ENCODE results near the gene SPAG16.
"Not testable (repeated sequence)": the region's sequence is repeated elsewhere in the genome, so short reads cannot be mapped to it uniquely, and the experiment has no call there.

SPAG16 gene

GRCh38 chr2:213410687-213411086 lies 126.4 kb downstream of the SPAG16 start:
- H3K36me3 ChIP-seq (ENCODE audit: control insufficient read depth, insufficient read depth, low read length); H3K27me3 ChIP-seq (ENCODE audit: control insufficient read depth, insufficient read depth, low read length); H3K27ac ChIP-seq (ENCODE audit: low read depth, low read length); H3K4me1 ChIP-seq (ENCODE audit: control insufficient read depth, insufficient read depth, low read length); H3K9me3 ChIP-seq (ENCODE audit: control insufficient read depth, insufficient read depth, low read length); H3K9ac ChIP-seq (ENCODE audit: low read depth, low read length); H3K4me3 ChIP-seq (ENCODE audit: low read depth, low read length): not testable (repeated sequence)

DNA sequence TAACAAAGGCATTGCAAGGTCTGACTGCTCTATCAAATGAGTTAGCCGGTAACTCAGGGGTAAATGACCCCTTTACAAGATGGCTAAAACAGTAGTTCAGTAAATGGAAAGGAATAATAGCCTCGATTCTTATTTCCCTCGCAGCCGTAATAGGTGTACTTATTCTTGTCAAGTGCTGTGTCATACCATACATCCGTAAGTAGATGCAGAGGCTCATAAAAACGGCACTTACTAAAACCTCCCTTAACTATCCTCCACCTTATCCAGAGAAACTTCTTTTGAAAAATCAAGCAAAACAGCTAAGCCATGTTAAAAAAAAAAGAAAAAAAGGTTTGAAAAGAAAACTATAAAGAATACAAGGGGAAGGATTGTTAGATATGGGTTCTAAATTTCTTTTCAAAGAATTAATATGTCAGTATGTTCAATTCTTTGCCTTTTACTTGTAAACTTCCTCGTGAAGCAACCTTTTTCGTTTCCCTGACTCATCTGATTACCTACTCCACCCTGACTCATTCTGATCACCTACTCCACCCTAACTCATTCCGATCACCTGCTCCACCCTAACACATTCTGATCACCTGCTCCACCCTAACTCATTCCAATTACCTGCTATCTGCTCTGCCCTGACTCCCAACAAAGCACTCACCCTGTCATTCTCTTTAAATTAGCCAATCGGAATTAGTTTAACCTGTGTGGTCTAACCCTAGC lies 127.5 kb downstream of the SPAG16 start:
- Histone ChIP-seq H3K36me3 (ENCODE audit: control insufficient read depth, insufficient read depth, low read length) (no peaks in the 10 kb centered on the region), H3K9ac (ENCODE audit: low read depth, low read length) (no peak overlapping the region), H3K9me3 (ENCODE audit: control insufficient read depth, insufficient read depth, low read length) (no peaks in the 10 kb centered on the region), H3K27ac (ENCODE audit: low read depth, low read length) (no peak overlapping the region), H3K4me3 (ENCODE audit: low read depth, low read length) (no peak overlapping the region), H3K27me3 (ENCODE audit: control insufficient read depth, insufficient read depth, low read length) (no peaks in the 10 kb centered on the region), H3K4me1 (ENCODE audit: control insufficient read depth, insufficient read depth, low read length) (no peaks in the 10 kb centered on the region)

GRCh38 chr2:213415093-213415492 lies 130.8 kb downstream of the SPAG16 start:
- no peaks in the 10 kb centered on the region for H3K4me1 ChIP-seq (ENCODE audit: control insufficient read depth, insufficient read depth, low read length)
- no peak overlapping the region for H3K4me3 ChIP-seq (ENCODE audit: low read depth, low read length)
- no peak overlapping the region for H3K27ac ChIP-seq (ENCODE audit: low read depth, low read length)
- no peaks in the 10 kb centered on the region for H3K9me3 ChIP-seq (ENCODE audit: control insufficient read depth, insufficient read depth, low read length)
- H3K27me3 ChIP-seq (ENCODE audit: control insufficient read depth, insufficient read depth, low read length): no peaks in the 10 kb centered on the region
- no peaks in the 10 kb centered on the region for H3K36me3 ChIP-seq (ENCODE audit: control insufficient read depth, insufficient read depth, low read length)
- no peak overlapping the region for H3K9ac ChIP-seq (ENCODE audit: low read depth, low read length)

DNA sequence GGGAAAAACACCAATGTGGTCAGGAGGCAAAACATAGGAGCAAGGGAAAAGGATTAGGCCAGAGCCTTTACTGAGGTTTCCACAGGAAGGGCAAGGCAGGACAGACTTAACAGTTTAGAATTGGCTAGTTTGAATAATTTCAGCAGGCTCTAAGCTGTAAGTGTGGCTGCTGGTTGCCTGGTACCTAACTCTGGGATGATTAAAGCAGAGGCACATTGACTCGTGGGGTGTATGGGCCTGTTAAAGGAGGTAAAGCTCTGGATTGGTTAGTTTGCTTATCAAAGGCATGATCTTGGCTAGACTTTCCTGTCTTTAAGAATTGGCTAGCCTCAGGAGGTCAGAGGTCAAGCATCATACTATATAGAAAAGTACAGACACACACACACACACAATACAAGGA lies 132.6 kb downstream of the SPAG16 start:
- Histone ChIP-seq H3K4me1 (ENCODE audit: control insufficient read depth, insufficient read depth, low read length) (no peaks in the 10 kb centered on the region), H3K9ac (ENCODE audit: low read depth, low read length) (no peak overlapping the region), H3K4me3 (ENCODE audit: low read depth, low read length) (no peak overlapping the region), H3K9me3 (ENCODE audit: control insufficient read depth, insufficient read depth, low read length) (peaks cover 3% of the 10 kb centered on the region; the same call in 1 of the 2 replicates), H3K27me3 (ENCODE audit: control insufficient read depth, insufficient read depth, low read length) (no peaks in the 10 kb centered on the region), H3K36me3 (ENCODE audit: control insufficient read depth, insufficient read depth, low read length) (no peaks in the 10 kb centered on the region), H3K27ac (ENCODE audit: low read depth, low read length) (no peak overlapping the region)

GRCh38 chr2:213419980-213420379 lies 135.7 kb downstream of the SPAG16 start:
- H3K27ac ChIP-seq (ENCODE audit: low read depth, low read length): no peak overlapping the region
- H3K4me1 ChIP-seq (ENCODE audit: control insufficient read depth, insufficient read depth, low read length): no peaks in the 10 kb centered on the region
- H3K4me3 ChIP-seq (ENCODE audit: low read depth, low read length): no peak overlapping the region
- H3K36me3 ChIP-seq (ENCODE audit: control insufficient read depth, insufficient read depth, low read length): no peaks in the 10 kb centered on the region
- no peak overlapping the region for H3K9ac ChIP-seq (ENCODE audit: low read depth, low read length)
- H3K9me3 ChIP-seq (ENCODE audit: control insufficient read depth, insufficient read depth, low read length): peaks cover 3% of the 10 kb centered on the region; the same call in 1 of the 2 replicates
- no peaks in the 10 kb centered on the region for H3K27me3 ChIP-seq (ENCODE audit: control insufficient read depth, insufficient read depth, low read length)

- Histone ChIP-seq H3K27me3 (ENCODE audit: control insufficient read depth, insufficient read depth, low read length) (no peaks in the 10 kb centered on the region), H3K4me1 (ENCODE audit: control insufficient read depth, insufficient read depth, low read length) (no peaks in the 10 kb centered on the region), H3K9ac (ENCODE audit: low read depth, low read length) (no peak overlapping the region), H3K4me3 (ENCODE audit: low read depth, low read length) (no peak overlapping the region), H3K9me3 (ENCODE audit: control insufficient read depth, insufficient read depth, low read length) (peaks cover 3% of the 10 kb centered on the region; the same call in 1 of the 2 replicates), H3K36me3 (ENCODE audit: control insufficient read depth, insufficient read depth, low read length) (no peaks in the 10 kb centered on the region), H3K27ac (ENCODE audit: low read depth, low read length) (no peak overlapping the region)
These were observed 136.6 kb downstream of the SPAG16 start for GRCh38 chr2:213420828-213421385.

GRCh38 chr2:213422211-213422610 lies 137.9 kb downstream of the SPAG16 start:
- no peaks in the 10 kb centered on the region for H3K27me3 ChIP-seq (ENCODE audit: control insufficient read depth, insufficient read depth, low read length)
- H3K9ac ChIP-seq (ENCODE audit: low read depth, low read length): no peak overlapping the region
- H3K4me1 ChIP-seq (ENCODE audit: control insufficient read depth, insufficient read depth, low read length): no peaks in the 10 kb centered on the region
- peaks cover 3% of the 10 kb centered on the region; the same call in 1 of the 2 replicates for H3K9me3 ChIP-seq (ENCODE audit: control insufficient read depth, insufficient read depth, low read length)
- no peak overlapping the region for H3K4me3 ChIP-seq (ENCODE audit: low read depth, low read length)
- H3K27ac ChIP-seq (ENCODE audit: low read depth, low read length): no peak overlapping the region
- H3K36me3 ChIP-seq (ENCODE audit: control insufficient read depth, insufficient read depth, low read length): no peaks in the 10 kb centered on the region

- H3K4me1 ChIP-seq (ENCODE audit: control insufficient read depth, insufficient read depth, low read length): no peaks in the 10 kb centered on the region
- no peak overlapping the region for H3K4me3 ChIP-seq (ENCODE audit: low read depth, low read length)
- no peaks in the 10 kb centered on the region for H3K36me3 ChIP-seq (ENCODE audit: control insufficient read depth, insufficient read depth, low read length)
- no peaks in the 10 kb centered on the region for H3K27me3 ChIP-seq (ENCODE audit: control insufficient read depth, insufficient read depth, low read length)
- peaks cover 3% of the 10 kb centered on the region; the same call in 1 of the 2 replicates for H3K9me3 ChIP-seq (ENCODE audit: control insufficient read depth, insufficient read depth, low read length)
- H3K27ac ChIP-seq (ENCODE audit: low read depth, low read length): no peak overlapping the region
- no peak overlapping the region for H3K9ac ChIP-seq (ENCODE audit: low read depth, low read length)
These were observed 141.4 kb downstream of the SPAG16 start for GRCh38 chr2:213425618-213426017.

DNA sequence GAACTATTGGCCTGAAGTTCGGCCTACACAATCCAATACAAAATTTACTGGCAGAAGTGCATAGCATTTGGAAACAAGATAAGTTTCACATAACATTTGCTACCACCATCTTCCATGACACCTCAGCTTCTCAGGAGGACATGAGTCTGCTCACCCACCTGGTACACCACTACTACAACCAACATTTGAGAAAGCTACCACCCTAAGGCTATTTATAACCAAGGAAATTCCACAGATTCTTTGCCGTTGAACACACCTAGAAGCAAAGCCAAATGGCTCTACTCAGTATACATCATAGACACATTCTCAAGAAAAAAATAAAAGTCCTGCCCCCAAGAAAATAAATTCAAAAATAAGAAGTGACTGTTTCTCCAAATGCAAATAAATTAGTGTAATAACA lies 145.3 kb downstream of the SPAG16 start:
- Histone ChIP-seq H3K4me3 (ENCODE audit: low read depth, low read length) (no peak overlapping the region), H3K36me3 (ENCODE audit: control insufficient read depth, insufficient read depth, low read length) (no peaks in the 10 kb centered on the region), H3K4me1 (ENCODE audit: control insufficient read depth, insufficient read depth, low read length) (no peaks in the 10 kb centered on the region), H3K27me3 (ENCODE audit: control insufficient read depth, insufficient read depth, low read length) (no peaks in the 10 kb centered on the region), H3K9ac (ENCODE audit: low read depth, low read length) (no peak overlapping the region), H3K9me3 (ENCODE audit: control insufficient read depth, insufficient read depth, low read length) (no peaks in the 10 kb centered on the region; the same call in 1 of the 2 replicates), H3K27ac (ENCODE audit: low read depth, low read length) (no peak overlapping the region)

- no peak overlapping the region for H3K4me3 ChIP-seq (ENCODE audit: low read depth, low read length)
- no peak overlapping the region for H3K9ac ChIP-seq (ENCODE audit: low read depth, low read length)
- H3K9me3 ChIP-seq (ENCODE audit: control insufficient read depth, insufficient read depth, low read length): no peaks in the 10 kb centered on the region; the same call in 1 of the 2 replicates
- H3K27me3 ChIP-seq (ENCODE audit: control insufficient read depth, insufficient read depth, low read length): no peaks in the 10 kb centered on the region
- H3K27ac ChIP-seq (ENCODE audit: low read depth, low read length): no peak overlapping the region
- H3K4me1 ChIP-seq (ENCODE audit: control insufficient read depth, insufficient read depth, low read length): no peaks in the 10 kb centered on the region
- H3K36me3 ChIP-seq (ENCODE audit: control insufficient read depth, insufficient read depth, low read length): no peaks in the 10 kb centered on the region
These were observed 159.7 kb downstream of the SPAG16 start for GRCh38 chr2:213443921-213444320.

DNA sequence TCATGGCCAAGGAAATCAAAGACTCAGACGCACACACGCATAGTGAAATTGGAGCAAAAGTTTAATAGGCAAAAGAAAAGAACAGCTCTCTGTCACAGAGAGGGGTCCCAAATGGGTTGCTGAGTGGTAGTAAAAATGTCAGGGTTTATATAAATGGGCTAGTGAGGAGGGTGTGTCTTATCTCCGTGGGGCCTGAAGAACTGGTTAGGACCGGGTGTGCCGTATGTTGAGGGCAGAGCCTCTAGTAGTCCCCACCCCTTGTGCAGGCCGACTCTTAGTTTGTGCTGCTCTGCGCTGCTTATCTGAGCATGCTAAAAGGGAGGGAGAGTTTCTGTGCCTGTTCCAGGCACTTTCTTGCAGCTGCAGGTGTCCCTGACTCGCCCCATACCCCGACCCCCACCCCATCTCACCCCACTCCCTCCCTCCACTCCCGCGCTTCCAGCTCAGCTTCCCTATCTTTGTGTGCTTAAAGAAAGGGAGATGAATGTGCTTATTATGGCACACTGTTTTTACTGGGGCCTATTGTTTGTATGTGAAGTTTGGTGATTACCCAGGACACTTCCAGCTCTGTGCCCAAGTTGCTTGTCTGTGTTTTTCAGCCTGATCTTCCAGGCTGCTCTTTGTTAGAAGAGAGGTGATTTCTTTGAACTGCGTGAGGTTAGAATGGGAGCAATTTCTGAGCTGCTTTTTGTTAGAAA lies 167.4 kb downstream of the SPAG16 start:
- Histone ChIP-seq H3K4me3 (ENCODE audit: low read depth, low read length) (no peak overlapping the region), H3K9ac (ENCODE audit: low read depth, low read length) (no peak overlapping the region), H3K27me3 (ENCODE audit: control insufficient read depth, insufficient read depth, low read length) (no peaks in the 10 kb centered on the region), H3K9me3 (ENCODE audit: control insufficient read depth, insufficient read depth, low read length) (no peaks in the 10 kb centered on the region; the same call in 1 of the 2 replicates), H3K4me1 (ENCODE audit: control insufficient read depth, insufficient read depth, low read length) (no peaks in the 10 kb centered on the region), H3K36me3 (ENCODE audit: control insufficient read depth, insufficient read depth, low read length) (no peaks in the 10 kb centered on the region), H3K27ac (ENCODE audit: low read depth, low read length) (no peak overlapping the region)
